Urothelium cell line (cell line): Measurements from ENCODE around the gene MED13L.
A peak's percentile ranks its signal among the peaks of the same experiment; 100 is the strongest.

Experiments
- DNase-seq: peaks from one replicate; pipeline ENCODE4 v3.0.0; 2011; ENCODE audit warnings: low spot score, mixed read lengths
- FAIRE-seq: peaks from 2 replicates; lab custom pipeline; 2011; peaks lifted over from hg19 to GRCh38; lab: Jason Lieb, UNC

MED13L gene

GRCh38 chr12:115926037-115926670 is 351.3 kb downstream of the MED13L start:
- DNase-seq (no peak), FAIRE-seq (no peak)

- DNase-seq (no peak), FAIRE-seq (no peak)
Observed at GRCh38 chr12:115923851-115924250, 353.6 kb downstream of the MED13L start.

GRCh38 chr12:115922952-115923564 is 354.4 kb downstream of the MED13L start:
- DNase-seq (no peak), FAIRE-seq (no peak)

DNA sequence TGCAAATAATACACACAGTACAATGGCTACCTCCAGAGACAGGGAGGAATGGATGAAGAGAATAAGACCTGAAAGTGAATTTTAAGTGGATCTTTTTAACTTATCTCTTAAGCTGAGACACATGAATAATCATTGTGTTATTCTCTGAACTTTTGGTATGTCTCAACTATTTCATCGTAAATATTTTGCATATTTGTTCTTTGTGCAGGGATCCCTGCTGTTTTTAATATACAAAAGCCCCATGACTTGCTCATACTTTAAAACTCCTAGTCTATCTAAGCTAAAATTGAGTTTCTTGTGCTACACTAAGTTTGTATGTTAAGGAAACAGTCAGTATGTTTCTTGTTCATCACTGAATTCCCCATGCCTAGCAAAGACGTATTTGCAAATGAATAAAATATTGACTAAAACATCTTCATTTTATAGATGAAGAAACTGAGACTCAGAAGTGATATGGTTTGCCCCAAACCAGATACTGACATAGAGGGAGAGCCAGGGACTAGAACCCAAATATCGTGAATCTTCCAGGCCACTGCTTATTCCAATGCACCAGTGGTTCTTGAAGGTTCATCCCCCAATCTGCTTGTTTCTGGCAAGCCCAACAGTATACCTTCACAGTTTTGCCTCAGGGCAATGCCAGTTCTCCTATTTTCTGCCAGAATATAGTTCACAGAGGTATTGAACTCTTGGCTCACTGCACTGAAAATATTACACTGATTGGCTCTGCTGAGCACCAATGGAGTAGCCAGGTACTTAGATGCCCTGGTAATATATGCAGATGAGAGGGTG is 356.9 kb downstream of the MED13L start:
- FAIRE-seq, result no peak
- DNase-seq, result no peak

DNA sequence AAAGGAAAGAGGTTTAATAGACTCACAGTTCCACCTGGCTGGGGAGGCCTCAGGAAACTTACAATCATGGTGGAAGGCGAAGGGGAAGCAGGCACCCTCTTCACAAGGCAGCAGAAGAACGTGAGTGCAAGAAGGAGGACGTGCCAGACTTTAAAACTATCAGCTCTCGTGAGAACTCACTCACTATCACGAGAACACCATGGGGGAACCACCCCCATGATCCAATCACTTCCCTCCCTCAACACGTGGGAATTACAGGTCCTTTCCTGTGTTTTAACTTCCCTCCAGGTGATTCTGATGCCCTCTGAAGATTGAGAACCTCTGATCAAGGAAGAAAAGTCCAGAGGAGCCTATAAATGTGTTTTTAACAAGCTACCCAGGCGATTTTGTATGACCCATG is 358.7 kb downstream of the MED13L start:
- DNase-seq (no peak), FAIRE-seq (no peak)

DNA sequence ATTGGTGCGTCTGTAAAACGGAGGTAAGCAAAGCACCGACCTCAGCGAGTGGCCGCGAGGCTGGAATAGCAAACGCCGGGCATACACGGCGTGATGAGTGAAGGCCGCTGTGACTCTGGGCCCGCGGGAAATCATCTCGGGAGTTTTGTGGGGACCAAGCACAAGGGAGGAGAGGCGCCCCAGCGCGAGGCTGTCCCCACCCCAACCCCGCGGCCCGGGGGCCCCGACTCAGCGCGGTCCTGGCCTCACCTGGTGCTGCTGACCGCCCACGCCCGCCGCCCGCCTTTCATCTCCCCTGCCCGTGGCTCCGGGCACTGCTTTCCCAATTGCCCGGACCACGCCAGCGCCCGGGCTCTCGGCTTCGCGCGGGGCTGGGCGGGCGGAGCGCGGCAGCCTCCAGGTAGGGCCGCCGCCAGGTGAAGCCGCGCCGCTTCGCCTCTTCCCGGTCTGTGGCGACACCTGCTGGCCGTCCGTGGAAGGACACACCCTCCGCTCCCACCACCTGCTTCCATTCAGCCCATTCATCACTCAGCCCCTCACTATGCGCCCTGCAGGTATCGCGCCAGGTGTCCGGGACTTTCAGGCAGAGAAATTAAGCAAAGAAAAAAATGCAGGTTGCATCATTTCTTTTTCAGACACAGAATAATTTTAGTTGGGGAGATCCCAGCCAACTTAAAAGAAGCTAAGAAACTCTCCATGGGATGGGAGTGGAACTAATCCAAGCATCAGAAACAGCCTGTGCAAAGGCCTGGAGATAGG is 360.4 kb downstream of the MED13L start:
- FAIRE-seq, result no peak
- DNase-seq, result peak; percentile 75

GRCh38 chr12:115914122-115914521 is 363.4 kb downstream of the MED13L start:
- no peak for DNase-seq
- FAIRE-seq, result no peak

DNA sequence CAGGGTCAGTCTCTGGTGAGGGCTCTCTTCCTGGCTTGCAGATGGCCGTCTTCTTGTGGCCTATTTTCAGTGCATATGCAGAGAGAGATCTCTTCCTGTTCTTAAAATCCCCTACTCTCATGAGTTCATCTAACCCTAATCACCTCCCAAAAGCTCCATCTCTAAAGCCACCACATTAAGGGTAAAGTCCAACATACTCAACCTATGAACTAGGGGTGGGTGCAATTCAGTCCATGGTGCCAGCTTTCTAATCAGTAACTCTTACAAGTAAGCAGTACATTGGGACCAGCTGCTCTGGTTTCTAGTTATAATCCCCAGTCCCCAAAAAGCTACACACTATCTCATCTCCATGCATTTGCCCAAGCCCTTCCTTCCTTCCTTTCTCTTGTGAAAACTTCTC is 365.1 kb downstream of the MED13L start:
- DNase-seq, result no peak
- FAIRE-seq, result no peak

DNA sequence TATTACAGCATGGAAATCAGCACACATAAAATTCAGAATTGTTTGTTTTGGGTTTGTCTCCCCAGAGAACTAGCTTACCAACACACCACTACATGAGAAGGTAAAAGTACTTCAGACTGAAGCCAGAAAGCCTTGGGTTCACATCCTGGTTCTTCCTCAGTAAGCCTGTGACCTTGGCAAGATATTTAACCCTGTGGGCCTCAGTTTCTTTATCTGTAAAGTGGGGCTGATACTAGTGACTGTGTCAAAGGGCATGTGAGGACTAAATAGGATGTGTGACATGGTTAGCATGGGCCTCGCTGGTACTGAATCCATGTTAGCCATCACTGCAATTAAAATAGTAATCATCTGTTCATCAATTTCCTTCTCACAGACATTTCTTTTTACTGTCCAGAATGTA is 366.1 kb downstream of the MED13L start:
- DNase-seq (no peak), FAIRE-seq (no peak)

DNA sequence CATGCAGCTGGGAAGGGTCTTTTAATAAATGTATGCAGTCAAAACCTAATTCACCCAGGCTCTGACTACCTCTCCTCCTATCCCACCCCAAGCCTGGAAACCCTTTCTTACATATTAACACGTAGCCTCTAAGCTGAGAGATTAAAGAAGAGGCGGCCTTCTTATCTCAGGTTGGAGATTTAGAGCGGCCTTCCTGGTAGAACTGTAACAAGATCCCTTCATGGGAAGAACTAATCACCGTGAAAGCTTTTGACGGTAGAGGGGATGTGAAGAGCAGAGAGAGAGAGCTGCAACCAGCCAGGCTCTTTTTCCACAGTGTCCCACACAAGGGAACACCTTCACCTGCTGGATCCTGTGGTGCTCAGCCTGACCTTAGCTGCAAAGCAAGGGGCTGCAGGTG is 367.4 kb downstream of the MED13L start:
- DNase-seq (no peak), FAIRE-seq (no peak)
